ENCODE results near the gene CSNK1G3.

DNA sequence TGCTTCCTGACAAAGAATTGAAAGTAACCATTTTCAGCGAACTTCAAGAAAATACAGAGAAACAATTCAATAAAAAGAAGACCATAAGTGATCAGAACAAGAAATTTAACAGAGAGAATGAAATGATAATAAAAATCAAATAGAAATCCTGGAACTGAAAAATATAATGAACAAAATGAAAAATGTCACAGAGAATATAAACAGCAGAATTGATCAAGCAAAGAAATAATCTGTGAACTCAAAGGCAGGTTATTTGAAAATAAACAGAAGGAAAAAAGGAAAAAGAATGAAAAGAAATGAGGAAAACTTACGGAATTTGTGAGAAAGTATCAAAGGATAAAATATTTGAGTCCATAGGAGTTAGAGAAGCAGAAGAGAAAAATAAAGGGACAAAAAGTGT is 114.1 kb downstream of the CSNK1G3 start:
- TF ChIP-seq POLR2A (IDR thresholded peaks at IDR 0.05; ENCODE audit: low read length) (no peak), RAD21 (conservative IDR thresholded peaks at IDR 0.05 in 1 of 2, IDR thresholded peaks at IDR 0.05 in 1 of 2) (no peak), JUN (IDR thresholded peaks at IDR 0.05) (no peak), ESRRA (IDR thresholded peaks at IDR 0.05; ENCODE audit: borderline replicate concordance, low read length) (no peak), BHLHE40 (IDR thresholded peaks at IDR 0.05; ENCODE audit: low read depth, low read length) (no peak)
- TF ChIP-seq, protein P1, sequence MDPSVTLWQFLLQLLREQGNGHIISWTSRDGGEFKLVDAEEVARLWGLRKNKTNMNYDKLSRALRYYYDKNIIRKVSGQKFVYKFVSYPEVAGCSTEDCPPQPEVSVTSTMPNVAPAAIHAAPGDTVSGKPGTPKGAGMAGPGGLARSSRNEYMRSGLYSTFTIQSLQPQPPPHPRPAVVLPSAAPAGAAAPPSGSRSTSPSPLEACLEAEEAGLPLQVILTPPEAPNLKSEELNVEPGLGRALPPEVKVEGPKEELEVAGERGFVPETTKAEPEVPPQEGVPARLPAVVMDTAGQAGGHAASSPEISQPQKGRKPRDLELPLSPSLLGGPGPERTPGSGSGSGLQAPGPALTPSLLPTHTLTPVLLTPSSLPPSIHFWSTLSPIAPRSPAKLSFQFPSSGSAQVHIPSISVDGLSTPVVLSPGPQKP (IDR thresholded peaks at IDR 0.05; ENCODE audit: low read depth, low read length), result no peak
- TF ChIP-seq, protein P2, sequence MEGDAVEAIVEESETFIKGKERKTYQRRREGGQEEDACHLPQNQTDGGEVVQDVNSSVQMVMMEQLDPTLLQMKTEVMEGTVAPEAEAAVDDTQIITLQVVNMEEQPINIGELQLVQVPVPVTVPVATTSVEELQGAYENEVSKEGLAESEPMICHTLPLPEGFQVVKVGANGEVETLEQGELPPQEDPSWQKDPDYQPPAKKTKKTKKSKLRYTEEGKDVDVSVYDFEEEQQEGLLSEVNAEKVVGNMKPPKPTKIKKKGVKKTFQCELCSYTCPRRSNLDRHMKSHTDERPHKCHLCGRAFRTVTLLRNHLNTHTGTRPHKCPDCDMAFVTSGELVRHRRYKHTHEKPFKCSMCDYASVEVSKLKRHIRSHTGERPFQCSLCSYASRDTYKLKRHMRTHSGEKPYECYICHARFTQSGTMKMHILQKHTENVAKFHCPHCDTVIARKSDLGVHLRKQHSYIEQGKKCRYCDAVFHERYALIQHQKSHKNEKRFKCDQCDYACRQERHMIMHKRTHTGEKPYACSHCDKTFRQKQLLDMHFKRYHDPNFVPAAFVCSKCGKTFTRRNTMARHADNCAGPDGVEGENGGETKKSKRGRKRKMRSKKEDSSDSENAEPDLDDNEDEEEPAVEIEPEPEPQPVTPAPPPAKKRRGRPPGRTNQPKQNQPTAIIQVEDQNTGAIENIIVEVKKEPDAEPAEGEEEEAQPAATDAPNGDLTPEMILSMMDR (IDR thresholded peaks at IDR 0.05), result no peak
- TF ChIP-seq, protein P3, sequence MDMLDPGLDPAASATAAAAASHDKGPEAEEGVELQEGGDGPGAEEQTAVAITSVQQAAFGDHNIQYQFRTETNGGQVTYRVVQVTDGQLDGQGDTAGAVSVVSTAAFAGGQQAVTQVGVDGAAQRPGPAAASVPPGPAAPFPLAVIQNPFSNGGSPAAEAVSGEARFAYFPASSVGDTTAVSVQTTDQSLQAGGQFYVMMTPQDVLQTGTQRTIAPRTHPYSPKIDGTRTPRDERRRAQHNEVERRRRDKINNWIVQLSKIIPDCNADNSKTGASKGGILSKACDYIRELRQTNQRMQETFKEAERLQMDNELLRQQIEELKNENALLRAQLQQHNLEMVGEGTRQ (IDR thresholded peaks at IDR 0.05), result no peak

Measured in A549 (cell line).